GM18498 (cell line): ENCODE data around the gene IL17RE.
A peak's percentile ranks its signal among the peaks of the same experiment; 100 is the strongest.

ENCODE experiments used
- ATAC-seq: cut with Tn5 transposase; IDR thresholded peaks from one replicate; pipeline ENCODE4 v1.9.1; 2021; ENCODE audit warnings: mild to moderate bottlenecking, moderate library complexity; ENCODE audit not compliant: unreplicated experiment

IL17RE gene

DNA sequence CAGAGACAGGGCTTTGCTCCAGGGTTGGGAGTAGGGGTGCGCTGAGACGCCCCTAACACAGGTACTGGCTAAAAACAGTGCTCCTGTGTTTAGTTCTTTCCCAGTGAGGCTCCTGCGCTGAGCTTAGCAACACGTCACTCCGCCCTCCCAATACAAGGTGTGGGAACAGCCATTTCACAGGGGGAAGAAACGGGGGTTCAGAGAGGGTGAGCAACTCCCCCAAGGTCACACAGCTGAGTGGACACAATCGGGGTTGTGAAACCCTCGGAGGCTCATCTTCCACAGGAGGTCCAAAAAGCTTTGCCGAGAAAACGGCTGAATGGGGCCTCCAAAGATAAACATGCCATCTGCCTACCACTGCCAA is 48.9 kb downstream of the IL17RE start:
- ATAC-seq, result peak; percentile 19

DNA sequence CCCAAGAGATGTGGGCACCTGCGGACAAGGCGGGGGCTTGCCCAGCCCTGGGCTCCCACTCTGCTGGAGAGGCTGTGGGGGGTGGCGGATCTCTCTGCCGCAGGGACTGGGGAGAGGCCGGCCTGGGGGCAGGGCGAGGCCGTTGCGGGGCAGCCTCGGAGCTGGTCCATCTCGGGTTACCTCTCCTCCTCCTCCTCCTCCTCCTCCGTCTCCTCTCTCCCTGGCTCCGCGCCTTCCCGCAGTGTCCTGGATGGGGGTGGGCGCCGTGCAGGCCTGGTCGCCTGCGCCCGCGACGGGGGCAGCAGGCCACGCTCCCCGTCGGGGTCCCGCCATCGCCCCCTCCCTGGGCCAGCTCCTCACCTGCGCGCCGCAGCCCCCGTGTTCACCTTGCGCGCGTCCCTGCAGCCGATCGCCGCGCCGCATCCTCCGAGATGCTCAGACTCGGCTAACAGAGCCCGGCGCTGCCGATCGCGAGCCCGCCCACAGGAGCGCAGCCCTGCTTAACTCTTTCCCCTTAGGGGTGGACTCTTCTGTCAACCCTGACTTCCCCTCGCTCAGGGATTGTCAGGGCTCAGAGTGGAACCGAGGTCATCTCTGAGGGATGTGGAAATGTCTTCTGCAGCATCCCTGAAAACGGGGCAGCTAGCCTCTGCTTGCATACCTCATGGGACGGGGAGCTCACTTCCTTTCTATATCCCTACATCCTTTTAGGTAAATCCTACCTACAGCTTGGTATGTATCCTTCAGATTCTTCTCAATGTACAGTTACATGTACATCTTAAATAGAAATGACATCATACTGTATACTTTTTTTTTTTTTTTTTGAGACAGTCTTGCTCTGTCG is 49.5 kb downstream of the IL17RE start, which contains the start of gene PRRT3:
Gene PRRT3, minus strand, starts transcription at position 447 of the 844 bp plus-strand sequence. CDS start 2,293 bp downstream, outside the sequence.
- peak; percentile 83 for ATAC-seq

DNA sequence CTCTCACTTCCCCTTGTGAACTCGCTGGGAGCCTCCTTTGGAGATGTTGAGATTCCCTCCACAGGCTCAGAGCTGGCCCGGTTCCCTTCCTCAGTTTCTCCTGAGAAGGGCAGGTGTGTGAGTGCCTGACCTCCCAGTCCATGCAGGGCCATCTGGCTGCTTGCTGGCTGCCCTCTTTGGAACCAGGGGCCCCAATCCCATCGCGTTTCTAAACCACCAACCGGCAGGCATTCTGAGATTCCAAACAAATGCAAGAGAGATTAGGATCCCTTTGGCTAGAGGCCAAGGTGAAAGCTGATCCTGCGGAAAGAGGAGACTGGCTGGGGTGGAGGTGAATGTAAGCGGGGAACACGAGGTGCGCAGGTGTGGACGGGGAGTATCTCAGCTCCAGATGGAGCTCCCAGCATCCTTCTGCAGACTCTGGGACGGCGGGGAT is 52.4 kb downstream of the IL17RE start:
- no peak for ATAC-seq

DNA sequence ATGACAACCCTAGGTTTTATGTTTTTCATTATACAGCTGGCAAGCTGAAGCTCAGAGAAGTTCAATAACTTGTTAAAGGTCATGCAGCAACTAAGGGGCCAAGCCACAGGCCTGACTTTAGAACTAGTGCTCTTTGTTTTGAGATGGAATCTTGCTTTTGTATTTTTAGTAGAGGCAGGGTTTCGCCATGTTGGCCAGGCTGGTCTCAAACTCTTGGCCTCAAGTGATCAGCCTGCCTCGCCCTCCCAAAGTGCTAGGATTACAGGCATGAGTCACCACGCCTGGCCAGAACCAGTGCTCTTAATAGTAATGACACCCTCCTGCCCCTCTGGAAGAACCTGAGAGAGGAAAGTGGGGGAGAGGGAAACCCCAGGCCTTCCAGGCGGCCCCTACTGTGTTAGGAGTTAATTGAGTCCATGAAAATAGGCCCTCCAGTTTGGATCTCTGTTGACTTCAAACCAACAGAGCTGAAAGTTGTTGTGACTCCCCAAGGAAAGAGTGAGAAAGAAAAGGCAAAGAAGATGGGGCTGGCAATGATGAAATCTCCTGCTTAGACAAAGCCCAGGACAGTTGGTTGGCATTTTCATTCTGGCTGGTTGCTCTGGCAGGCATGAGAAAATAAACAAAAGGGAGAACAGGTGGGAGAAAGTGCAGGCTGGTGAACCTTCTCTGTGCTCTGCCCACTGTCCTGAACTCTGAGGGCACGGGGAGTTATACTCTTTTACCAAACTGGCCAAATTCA is 53.1 kb downstream of the IL17RE start:
- no peak for ATAC-seq

DNA sequence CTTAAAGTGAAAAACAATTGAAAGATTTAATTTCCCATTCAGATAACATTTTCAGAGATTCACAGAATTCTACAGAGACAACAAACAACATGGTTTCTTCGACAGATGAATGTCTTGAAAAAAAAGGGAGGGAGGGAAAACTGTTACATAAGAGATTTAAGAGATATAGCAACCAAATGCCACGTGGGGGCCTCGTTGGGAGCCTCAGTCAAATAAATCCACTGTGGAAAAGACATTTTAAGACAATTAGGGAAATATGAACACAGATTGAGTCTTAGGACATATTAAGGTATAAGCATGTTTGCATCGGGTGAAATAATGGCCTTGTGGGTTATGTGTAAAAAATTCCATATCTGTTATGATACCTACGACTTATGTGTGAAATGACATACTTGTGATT is 54.6 kb downstream of the IL17RE start:
- no peak for ATAC-seq

DNA sequence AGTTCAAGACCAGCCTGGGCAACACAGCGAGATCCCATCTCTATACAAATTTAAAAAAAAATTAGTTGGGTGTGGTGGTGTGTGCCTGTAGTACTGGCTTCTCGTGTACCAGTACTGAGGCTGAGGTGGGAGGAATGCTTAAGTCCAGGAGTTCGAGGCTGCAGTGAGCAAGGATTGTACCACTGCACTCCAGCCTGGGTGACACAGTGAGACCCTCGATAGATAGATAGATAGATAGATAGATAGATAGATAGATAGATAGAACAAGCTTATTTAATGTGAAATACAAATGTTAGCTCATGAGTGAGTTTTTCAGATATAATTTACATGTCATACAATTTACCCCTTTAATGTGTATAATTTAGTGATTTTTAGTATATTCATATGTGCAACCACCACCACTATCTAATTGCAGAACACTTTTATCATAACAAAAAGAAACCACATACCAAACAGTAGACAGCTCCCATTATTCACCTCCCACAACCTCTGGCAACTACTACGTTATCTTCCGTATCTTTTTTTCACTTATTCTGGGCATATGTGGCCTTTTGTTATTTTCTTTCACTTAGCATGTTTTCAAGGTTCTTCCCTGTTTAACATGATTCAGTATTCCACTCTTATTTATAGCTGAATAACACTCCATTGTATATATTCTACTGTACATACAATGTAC is 62.7 kb downstream of the IL17RE start:
- ATAC-seq, result no peak
